Activated CD8-positive, alpha-beta memory T cell treated with anti-CD3 and anti-CD28 coated beads for 4 hours (primary cell): ENCODE data around the gene CACNA1D.
"Not testable (repeated sequence)": the region's sequence is repeated elsewhere in the genome, so short reads cannot be mapped to it uniquely, and the experiment has no call there.

Source experiments
- DNase-seq, 2 donors: peaks; one replicate each; pipeline ENCODE4 v3.0.0-alpha.2; 2020; ENCODE audit warnings: low read depth in 2 of 2

Gene CACNA1D

DNA sequence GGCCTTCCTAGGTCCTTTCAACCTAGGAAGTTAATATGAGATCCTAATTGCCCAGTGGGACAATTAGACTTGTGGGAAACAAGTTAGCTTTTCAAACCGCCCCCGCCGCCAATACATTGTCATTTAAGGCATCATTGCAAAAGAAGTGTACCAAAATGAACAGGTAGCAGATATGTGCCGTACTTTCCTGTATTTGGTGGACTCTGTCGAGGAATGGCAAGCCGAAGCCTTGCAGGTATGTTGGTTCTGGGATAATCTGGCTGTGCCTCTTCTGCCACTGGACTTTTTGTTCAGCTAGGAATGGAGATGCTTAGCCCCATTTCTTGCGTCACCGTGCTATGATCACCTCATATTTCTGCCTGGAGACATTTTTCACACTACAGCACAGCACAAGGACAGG is 157.5 kb downstream of the CACNA1D start:
- no peak for DNase-seq

DNA sequence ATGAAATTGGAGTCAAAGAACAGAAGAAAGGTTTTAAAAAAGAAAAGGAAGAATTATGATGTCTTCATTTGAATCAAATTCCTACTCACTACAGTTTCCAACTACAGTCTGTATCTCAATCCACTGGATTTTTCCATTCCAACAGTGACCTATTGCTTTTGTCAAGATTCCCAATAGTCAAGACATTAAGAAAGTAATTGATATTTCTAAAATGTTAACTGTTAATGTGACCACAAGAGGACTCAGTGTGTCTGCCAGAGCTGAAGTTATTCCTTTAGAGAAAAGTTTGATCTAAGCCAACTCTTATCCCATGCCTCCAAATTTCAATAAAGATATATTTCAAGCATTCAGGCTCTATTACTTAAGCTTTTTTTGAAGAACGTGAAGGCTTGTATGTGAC is 163.2 kb downstream of the CACNA1D start:
- no peak for DNase-seq

DNA sequence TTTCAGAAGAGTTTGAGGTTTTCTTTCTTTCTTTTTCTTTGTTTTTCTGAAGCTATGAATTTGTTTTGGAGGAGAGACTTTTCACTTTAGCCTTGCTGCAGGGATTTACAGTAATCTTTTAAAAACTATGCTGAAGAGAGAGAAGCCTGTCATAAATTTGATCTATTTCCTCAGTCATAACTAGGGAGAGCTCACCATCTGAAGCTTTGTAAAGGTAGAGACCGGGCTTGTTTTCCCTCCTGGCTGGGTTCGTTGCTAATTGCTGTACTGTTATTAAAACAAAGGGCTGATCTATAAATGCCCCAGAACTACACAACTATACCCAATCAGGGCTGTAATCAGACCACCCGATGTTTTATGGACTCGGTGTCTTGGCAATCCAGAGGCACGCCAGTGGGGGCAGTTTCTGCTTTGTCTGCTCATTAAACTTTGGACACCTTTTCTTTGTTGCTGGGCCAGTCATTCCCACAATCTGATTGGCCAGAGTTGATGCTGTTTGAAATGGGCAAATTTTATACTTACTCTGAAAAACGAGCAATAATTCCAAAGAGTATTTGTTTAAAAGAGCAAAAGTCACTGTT is 164.3 kb downstream of the CACNA1D start:
- DNase-seq, result no peak

DNA sequence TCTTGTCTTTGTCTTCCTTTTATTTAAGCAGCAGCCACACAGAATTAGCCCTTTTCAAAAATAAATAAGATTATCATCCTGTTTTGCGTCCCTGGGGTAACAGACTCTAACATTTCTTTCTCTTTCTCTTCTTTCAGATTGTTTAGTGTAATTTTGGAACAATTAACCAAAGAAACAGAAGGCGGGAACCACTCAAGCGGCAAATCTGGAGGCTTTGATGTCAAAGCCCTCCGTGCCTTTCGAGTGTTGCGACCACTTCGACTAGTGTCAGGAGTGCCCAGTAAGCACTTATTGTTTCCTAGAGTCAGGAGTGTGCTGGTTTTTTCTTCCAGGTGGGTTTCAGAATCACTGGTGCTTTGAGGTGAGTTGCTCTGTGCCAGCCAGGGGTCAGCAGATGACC is 165.6 kb downstream of the CACNA1D start:
- no peak for DNase-seq

DNA sequence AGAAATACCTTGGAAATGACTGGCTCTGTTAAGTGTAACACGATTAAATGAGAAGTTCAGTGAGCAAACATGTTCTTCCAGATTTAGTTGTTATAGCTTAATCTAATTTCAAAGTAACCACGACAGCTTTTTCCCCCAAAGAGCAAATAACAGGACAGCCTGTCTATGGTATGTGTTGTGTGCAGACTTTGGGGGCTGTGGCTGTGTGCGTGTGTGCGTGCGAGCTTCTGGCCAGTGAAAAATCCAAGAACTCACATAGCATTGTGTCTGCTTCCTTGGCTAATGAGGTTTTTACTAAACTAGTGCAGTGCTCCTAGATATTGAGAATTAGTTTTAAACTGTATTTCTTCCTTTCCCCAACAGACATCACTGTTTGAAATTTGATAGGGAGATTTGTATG is 167.1 kb downstream of the CACNA1D start:
- no peak for DNase-seq

DNA sequence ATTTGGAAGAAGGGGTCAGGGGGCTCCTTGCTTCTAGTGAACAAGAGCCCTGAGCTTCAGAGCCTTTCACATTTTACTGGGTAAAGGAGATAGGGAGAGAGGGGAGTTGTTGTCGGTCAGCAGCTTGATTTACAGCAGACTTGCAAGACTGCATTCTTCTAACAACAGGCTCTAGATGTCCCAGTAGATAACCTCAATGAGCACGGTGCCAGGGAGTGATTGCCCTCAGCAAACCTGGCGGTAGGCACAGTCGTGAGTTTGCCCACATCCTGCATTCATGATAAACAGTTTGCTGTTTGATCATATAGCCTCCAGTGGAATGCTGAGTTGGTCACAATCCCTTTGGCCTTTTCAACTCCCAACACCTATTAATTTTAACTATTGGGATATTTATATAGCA is 170.4 kb downstream of the CACNA1D start:
- not testable (repeated sequence) for DNase-seq

DNA sequence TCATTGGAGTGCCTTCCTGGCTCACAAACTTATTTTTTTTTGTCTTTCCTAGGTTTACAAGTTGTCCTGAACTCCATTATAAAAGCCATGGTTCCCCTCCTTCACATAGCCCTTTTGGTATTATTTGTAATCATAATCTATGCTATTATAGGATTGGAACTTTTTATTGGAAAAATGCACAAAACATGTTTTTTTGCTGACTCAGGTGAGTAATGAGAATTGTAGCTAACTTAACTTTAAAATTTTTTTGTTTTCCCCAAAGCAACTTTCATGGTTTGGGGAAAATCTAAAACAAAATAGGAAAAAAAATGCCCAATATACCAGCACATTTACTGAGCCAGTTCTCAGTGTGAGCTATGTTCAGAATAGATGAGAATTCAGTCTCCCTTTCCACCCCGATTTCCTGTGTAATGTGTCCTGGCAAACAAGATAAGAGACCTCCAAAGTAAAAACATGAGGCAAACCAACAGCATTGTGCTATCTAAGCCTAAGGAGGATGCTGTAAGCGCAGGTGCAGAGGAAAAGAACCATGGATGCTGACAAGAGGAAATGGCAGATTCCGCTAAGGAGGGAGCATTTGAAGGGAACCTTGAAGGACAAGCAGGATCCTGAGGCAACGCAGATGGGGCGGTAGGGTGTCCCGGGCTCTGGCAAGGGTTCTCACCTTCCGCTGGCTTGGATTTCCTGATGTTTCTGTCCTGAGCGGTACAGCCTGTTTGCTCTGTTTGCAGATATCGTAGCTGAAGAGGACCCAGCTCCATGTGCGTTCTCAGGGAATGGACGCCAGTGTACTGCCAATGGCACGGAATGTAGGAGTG is 171.4 kb downstream of the CACNA1D start:
- DNase-seq, result no peak

DNA sequence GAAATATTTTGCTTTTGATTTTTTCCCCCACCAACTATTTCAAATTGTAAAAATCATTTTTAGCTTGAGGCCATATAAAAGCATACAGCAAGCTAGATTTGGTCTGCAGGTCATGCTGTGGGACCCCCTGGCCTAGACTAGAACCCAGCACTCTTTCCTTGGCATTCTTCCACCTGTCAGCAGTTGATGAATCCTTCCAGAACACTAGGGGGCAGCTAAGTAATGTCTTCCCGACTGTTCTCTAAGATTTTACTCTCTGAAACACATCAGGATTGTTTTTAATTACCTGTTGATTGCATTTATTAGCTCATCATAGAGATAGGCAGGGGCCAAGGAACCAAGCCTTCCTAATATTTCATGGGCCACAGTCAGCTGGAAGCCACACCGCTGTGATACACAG is 174.5 kb downstream of the CACNA1D start:
- DNase-seq, result no peak

DNA sequence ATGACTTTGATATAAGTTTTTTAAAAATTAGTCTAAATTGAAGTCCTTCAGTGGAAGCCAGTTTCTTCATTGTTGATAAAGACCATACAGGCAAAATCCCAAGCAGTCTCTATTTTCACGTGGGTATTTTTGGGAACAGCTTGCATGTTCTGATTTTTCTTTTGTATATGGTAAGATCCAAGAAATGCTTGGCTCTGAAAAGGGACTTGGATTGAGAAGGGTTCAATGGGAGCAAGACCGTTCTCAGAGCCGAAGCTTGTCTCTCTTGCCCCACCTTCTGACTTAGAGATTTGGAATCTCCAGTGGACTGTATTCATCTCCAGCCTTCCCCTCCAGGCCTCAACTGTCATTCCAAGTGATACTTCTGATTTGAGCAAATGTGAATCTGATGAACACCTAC is 176.3 kb downstream of the CACNA1D start:
- no peak for DNase-seq

DNA sequence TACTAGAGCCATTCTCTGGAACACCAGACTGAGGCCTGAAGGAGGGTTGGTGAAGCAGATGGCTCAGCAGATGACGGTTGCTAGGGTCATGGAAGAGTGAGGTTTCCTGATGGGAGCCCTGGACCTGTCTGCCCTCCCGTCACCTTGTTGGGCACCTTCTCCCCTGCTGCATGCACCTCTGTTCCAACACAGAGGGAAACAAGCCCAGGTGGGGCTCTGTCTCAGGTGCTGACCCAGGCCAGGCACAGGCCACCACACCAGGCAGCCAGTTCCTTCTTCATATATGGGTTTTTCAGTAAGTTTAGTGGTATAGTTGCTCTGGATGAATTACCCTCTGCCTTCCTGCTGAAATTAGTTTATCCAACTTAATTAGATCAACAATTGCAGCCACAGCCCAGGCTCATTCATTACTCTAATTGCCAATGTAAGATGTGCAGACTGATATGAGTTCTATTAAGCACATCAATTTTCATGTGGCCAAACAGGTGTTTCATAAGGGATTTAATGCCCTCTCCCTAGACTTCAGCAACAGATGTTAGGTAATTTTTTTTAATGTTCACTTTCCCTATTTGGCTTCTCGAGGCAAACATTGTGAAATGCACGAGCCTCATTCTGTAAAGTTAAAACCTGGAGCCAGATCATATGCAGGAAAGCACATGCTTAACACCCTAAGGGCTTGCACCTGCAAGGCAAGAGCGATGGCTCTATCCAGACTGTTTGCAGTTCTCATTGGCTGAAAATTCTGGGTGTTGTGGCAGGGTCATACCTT is 177.0 kb downstream of the CACNA1D start:
- no peak for DNase-seq

DNA sequence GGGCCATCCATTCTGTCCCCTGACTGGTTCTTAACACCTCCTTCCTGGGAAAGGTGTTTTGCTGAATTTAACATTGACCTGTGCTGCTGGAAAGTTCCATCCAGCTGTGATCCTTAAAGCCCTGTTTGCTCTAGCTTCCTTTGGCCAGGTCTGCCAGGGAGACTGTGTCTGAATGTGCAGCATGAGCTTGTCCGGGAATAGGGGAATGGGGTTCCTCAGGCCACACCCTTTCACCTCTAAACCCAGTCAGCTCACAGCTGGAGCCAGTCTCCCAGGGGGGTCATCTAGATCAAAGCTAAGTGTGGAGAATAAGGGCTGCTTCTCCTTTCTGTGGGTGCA is 177.5 kb downstream of the CACNA1D start:
- no peak for DNase-seq

DNA sequence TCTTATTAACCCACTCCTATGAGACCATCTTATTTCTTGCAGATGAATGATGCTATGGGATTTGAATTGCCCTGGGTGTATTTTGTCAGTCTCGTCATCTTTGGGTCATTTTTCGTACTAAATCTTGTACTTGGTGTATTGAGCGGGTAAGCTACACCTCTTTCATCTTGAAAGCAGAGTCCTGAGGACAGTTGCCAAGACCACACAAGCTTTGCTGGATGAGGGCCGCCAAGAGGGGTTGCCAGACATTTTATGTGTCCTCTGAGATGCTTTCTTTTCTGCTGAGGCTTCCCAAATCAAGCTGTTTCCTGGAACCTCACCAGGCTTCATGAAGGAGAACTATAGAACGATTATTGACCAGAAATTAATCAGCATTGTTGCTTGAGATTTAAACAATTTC is 178.6 kb downstream of the CACNA1D start:
- no peak for DNase-seq

DNA sequence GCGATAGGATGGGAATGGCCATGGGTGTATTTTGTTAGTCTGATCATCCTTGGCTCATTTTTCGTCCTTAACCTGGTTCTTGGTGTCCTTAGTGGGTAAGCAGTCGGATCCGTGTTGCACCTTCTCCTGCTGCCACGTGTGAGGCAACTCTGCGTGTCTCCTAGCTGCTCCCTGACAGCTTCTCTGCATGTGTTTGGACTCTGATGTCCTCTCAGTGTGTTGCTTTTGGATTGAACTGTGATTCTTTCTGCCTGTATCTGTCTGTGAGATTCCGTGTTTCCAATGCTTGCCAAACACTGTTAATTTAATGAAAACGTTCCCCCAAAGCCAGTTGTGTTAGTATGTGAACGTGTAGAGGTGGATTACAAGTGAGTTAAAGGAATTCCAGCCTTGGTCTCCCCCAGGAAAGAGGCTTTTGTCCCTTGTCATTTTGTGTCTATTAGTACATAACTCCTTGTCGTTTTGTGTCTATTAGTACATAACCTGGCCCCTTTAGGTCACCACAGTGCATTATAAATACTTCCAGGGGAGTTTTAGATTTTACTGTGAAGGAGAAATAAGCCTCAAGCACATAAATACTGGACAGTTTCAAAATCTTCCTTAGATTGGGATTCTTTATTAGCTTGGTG is 179.4 kb downstream of the CACNA1D start:
- DNase-seq, result no peak

DNA sequence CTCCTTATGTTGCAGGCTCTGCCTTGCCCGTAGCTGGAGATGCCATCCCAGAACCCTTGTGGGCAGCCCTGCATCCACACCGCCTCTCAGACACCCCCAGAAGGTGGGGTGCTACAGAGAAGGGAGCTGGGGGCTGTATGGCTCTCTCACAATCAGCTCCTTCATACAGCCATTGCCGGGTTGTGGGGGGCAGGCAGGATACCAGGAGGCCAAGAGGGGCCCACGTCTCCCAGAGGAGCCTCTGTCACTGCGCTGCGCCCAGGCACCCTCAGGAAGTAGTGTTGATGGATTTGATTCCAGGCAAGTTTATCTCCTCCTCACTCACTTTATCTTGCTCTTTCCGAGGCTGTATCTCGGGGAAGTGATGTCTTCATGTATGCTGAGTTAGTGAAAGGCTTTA is 180.2 kb downstream of the CACNA1D start:
- no peak for DNase-seq

DNA sequence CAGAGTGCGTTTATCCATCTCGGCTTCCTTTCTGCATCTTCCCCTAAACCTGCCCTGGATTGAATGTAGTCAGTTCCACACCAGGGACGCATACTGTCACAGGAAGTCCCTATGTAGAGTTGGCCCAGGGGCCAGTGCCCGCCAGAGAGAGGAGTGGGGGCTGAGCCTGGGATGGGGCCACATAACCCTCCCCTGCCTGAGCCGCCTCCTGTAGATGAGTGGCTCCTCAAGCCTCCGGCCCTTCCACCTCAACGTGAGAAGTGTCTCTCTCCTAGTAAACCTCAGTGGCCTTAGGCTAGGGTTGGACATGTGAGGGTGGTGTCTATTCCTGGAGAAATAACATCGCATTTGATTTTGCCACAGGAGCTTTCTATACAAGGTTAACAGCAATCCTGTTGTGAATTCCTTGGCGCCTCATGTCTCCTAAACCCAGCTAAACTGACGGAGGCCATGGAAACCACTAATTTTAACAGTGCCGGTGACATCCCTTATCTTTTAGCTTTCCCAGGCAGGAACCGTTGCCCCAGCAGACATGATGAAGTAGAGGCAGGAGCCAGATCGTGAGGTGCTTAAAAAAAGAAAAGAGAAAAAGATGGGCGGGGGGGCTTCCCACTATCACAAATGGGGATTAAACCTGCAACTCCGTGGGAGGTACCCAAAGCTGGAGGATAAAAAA is 180.7 kb downstream of the CACNA1D start:
- DNase-seq, result no peak

DNA sequence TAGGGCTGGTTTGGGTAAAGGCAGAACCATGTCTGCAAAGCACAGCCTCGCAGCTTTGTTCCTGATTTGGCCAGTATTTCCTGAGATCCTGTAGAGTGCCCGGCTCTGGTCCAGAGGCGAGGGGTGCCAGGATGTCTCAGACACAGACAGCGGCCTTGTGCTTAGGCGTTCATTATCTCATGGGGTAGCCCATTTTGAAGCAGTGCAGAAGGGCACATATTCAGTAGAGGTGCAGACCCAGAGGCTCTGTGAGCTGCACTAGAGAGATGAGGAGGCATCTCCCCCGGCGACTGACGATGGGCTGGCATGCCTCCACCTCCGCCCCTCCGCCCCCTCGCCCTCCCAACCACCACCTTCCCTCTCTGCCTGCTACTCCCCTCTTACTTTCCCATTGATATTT is 181.5 kb downstream of the CACNA1D start:
- no peak for DNase-seq

DNA sequence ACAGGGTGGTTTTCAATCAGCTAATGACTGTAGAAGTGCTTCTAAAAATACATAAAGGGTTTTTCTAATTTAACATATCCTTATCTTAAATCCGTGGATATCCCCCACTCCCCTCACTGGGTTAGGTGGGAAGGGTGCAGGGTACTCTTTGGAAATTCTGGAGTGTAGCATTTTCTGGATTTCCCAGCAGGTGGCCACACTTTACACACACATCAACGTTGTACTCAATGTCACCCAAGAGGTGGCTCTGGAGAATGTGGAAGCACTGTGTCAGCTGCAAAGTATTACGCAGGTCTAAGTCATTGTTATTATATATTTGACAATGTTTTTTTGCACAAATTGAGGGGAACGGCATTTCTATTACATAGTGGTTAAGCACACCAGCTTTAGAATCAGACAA is 183.0 kb downstream of the CACNA1D start:
- no peak for DNase-seq

DNA sequence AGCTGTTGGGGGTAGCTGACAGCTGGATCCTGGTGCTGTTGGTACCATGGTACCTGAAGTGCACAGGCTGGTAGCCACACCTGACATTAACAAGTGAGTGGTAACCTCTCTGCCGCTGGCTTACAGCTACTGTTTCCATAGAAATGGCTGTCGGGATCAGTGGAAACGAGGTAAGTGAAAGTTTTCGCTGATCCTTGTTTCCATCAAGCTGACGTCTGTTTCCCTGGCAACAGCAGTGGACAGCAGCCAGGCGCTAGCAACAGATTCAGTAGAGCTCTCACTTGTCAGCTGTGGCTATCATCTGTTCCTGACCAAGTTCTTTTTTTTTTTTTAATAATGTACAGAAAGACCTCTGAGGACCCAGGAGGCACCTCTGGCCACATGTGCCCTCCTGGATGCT is 185.6 kb downstream of the CACNA1D start:
- DNase-seq, result no peak

DNA sequence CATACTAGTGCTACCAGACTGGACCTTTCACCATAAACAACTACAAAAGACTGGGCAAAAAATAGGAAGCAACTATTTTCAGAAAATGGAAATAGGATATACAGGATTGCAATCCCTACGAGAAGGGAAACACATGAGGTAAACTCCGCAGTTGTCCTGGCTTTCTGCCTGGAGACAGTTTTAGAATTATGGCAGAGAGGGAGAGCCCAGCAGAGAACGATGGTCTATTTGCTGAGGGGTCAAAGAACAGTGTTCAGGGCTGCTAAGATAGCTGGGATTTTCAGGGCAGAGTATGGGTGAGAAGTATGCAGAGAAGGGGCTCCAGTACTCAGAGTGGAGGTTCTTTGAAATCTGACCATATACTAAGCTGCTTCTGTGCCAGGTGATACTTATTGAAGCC is 188.4 kb downstream of the CACNA1D start:
- DNase-seq, result no peak

DNA sequence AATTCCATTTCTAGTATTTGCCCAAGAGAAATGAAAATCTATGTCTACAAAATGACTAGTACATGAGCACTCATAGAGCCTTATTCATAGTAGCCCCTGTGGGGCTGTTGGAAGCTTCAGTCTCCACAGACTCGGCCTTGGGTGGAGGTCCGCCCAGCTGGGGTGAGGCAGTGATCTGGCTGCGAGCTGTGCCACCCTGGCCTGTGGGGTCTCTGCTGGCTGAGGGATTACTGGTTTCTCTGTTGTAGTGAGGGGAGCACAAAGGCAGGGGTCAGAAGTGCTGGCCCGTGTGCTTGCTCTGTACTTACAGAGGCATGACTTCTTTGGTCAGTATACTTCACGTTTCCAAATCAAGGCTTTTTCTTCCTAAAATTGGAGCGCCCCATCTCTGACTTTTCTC is 193.7 kb downstream of the CACNA1D start:
- DNase-seq, result no peak

DNA sequence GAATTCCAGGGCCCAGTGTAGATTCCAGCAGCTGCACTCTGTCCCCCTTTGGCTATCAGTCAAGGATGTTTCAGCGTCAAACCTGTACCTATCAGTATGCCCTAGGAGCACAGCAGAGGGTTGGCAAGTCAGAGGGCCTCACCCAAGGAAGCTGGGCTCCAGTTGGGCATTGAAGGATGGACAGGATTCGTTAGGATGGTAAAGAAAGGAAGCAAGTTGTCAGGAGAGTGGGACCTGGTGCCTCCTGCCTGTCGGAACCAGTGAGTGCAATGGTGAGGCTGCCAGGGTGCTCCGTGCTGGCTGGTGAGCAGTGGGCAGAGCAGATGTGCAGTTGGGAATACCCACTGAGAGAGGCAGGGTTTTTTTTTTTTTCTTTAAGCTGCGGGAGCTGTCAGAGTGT is 194.6 kb downstream of the CACNA1D start:
- no peak for DNase-seq

DNA sequence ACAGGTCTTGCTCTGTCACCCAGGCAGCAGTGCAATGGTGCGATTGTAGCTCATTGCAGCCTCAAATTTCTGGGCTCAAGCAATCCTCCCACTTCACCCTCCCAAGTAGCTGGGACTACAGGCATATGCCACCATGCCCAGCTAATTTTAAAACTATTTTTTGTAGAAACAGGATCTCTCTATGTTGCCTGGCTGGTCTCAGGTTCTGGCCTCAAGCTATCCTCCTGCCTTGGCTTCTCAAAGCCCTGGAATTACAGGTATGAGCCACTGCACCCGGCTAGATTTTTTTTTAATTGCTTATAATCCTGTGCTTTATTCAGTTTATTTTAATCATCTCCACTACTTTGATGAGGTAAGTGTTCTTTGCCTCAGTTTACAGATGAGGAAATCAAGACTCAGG is 195.3 kb downstream of the CACNA1D start:
- DNase-seq, result no peak
